ENCODE results near the gene B3GNT5. TPM values are rescaled to one million over a fixed set of nuclear protein-coding genes. Genes with fewer than 3 reads are reported as not detected.

Gene B3GNT5
- total and polyA plus RNA-seq, 9 of the 15 experiments (the other 6 are each of a cell fraction or from before 2014, with no cell fraction given), result 8.8 to 23.8 (median 14.4) TPM

GRCh38 chr3:183255348-183255730, 2.3 kb downstream of the B3GNT5 start (continued):
- no peak for TF ChIP-seq ZNF512 (tag; IDR thresholded peaks at IDR 0.05)
- TF ChIP-seq ARID1B (IDR thresholded peaks at IDR 0.05), result peak; percentile 72
- TF ChIP-seq MAZ (CRISPR knock-in tag; conservative IDR thresholded peaks at IDR 0.05 in 1 of 2, IDR thresholded peaks at IDR 0.05 in 1 of 2), result no peak
- peak in 1 of 2 experiments; percentile 17; a peak in 1 of 4 replicates for TF ChIP-seq MLLT1 (IDR thresholded peaks at IDR 0.05)
- no peak for TF ChIP-seq MECOM (CRISPR knock-in tag; IDR thresholded peaks at IDR 0.05)
- peak; percentile 72 for TF ChIP-seq CTBP1 (IDR thresholded peaks at IDR 0.05; ENCODE audit: borderline replicate concordance)
- TF ChIP-seq PCBP1 (IDR thresholded peaks at IDR 0.05; ENCODE audit: low read depth, low read length, poor library complexity, severe bottlenecking), result no peak
- TF ChIP-seq CBFA2T3 (IDR thresholded peaks at IDR 0.05), result peak; percentile 79
- 0 out of 2 replicates have a peak, but pooled peaks have one; percentile 30 for TF ChIP-seq JUN (IDR thresholded peaks at IDR 0.05; ENCODE audit: borderline replicate concordance, low read depth, low read length)
- TF ChIP-seq JUN (CRISPR knock-in tag; IDR thresholded peaks at IDR 0.05; ENCODE audit: borderline replicate concordance), result no peak
- no peak for TF ChIP-seq ZNF224 (CRISPR knock-in tag; IDR thresholded peaks at IDR 0.05)
- no peak for TF ChIP-seq ZNF133 (CRISPR knock-in tag; IDR thresholded peaks at IDR 0.05)
- TF ChIP-seq ASH1L (IDR thresholded peaks at IDR 0.05; ENCODE audit: borderline replicate concordance, low read depth, partially characterized antibody), result no peak
- peak; percentile 91 for TF ChIP-seq ZNF263 (CRISPR knock-in tag; IDR thresholded peaks at IDR 0.05; ENCODE audit: borderline replicate concordance)
- TF ChIP-seq POLR2AphosphoS5 (IDR thresholded peaks at IDR 0.05; ENCODE audit: control insufficient read depth, insufficient read depth, low read depth, low read length), result peak; percentile 72; the same call in 1 of the 2 replicates
- TF ChIP-seq TAL1 (IDR thresholded peaks at IDR 0.05), result peak; percentile 21; the same call in 1 of the 2 replicates
- peak; percentile 33; the same call in 1 of the 2 replicates for TF ChIP-seq EGR1 (conservative IDR thresholded peaks at IDR 0.05)
- TF ChIP-seq CREM (IDR thresholded peaks at IDR 0.05; ENCODE audit: low read depth), result peak; percentile 36; the same call in 1 of the 2 replicates
- 0 out of 2 replicates have a peak, but pooled peaks have one; percentile 52 for TF ChIP-seq HDAC2 (IDR thresholded peaks at IDR 0.05)
- TF ChIP-seq TAF1 (IDR thresholded peaks at IDR 0.05; ENCODE audit: control insufficient read depth, extremely low read depth, insufficient read depth, low read length, severe bottlenecking), result peak; percentile 75
- peak; percentile 43 for TF ChIP-seq TBP (optimal IDR thresholded peaks at IDR 0.05; ENCODE audit: low read depth, low read length)
- TF ChIP-seq ZNF766 (CRISPR knock-in tag; conservative IDR thresholded peaks at IDR 0.05), result no peak
- TF ChIP-seq NONO (IDR thresholded peaks at IDR 0.05; ENCODE audit: low read depth in 2 of 2, low read length in 1 of 2), result no peak
- peak; percentile 93 to 97; a peak in 3 of 4 replicates for TF ChIP-seq UBTF (IDR thresholded peaks at IDR 0.05; ENCODE audit: borderline replicate concordance in 1 of 2, low read depth in 2 of 2, low read length in 2 of 2)
- TF ChIP-seq SMARCA4 (IDR thresholded peaks at IDR 0.05), result peak; percentile 51
- TF ChIP-seq CXXC5 (CRISPR knock-in tag; IDR thresholded peaks at IDR 0.05), result 0 out of 2 replicates have a peak, but pooled peaks have one; percentile 19
